Endodermal cell (in vitro differentiated cells): ENCODE data around the gene FBXL4. TPM values are rescaled to one million over a fixed set of nuclear protein-coding genes. Genes with fewer than 3 reads are reported as not detected.

Experiments used
- DNase-seq: peaks from one replicate; pipeline ENCODE4 v3.0.0-alpha.2; 2017
- H3K27ac ChIP-seq: 2 replicates; pipeline ENCODE4 v1.5.1; 2013; ENCODE audit warnings: mild to moderate bottlenecking, low read depth, low read length, moderate library complexity
- H3K27me3 ChIP-seq: 2 replicates; pipeline ENCODE4 v1.6.1; 2013; ENCODE audit warnings: mild to moderate bottlenecking, low read length, moderate library complexity; ENCODE audit not compliant: insufficient read depth, control insufficient read depth, poor library complexity, severe bottlenecking
- H3K36me3 ChIP-seq: 2 replicates; pipeline ENCODE4 v1.7.0; 2013; ENCODE audit warnings: mild to moderate bottlenecking, low read length, moderate library complexity; ENCODE audit not compliant: control insufficient read depth, insufficient read depth
- H3K4me1 ChIP-seq: one replicate; pipeline ENCODE4 v1.7.0; 2013; ENCODE audit warnings: low read length; ENCODE audit not compliant: control insufficient read depth, insufficient read depth
- H3K4me3 ChIP-seq: 2 replicates; pipeline ENCODE4 v1.5.1; 2013; ENCODE audit warnings: mild to moderate bottlenecking, low read length, moderate library complexity
- H3K9ac ChIP-seq: 2 replicates; pipeline ENCODE4 v1.6.1; 2013; ENCODE audit warnings: mild to moderate bottlenecking, low read length, moderate library complexity; ENCODE audit not compliant: poor library complexity, severe bottlenecking; ENCODE audit errors: extremely low read depth
- H3K9me3 ChIP-seq: 2 replicates; pipeline ENCODE4 v1.6.1; 2013; ENCODE audit warnings: mild to moderate bottlenecking, low read length, moderate library complexity; ENCODE audit not compliant: control insufficient read depth
- H3K27ac Mint-ChIP-seq: 2 replicates; pipeline ENCODE4 v1.8.0; 2020; ENCODE audit warnings: mixed read lengths
- H3K27me3 Mint-ChIP-seq: 2 replicates; pipeline ENCODE4 v1.8.0; 2021; ENCODE audit warnings: mild to moderate bottlenecking, mixed read lengths; ENCODE audit not compliant: insufficient read depth
- H3K36me3 Mint-ChIP-seq: 2 replicates; pipeline ENCODE4 v1.8.0; 2020; ENCODE audit warnings: low read depth, mixed read lengths
- H3K4me1 Mint-ChIP-seq: 2 replicates; pipeline ENCODE4 v1.8.0; 2020; ENCODE audit warnings: mixed read lengths
- H3K4me3 Mint-ChIP-seq: 2 replicates; pipeline ENCODE4 v1.8.0; 2020; ENCODE audit warnings: mild to moderate bottlenecking, moderate library complexity, mixed read lengths
- H3K9me3 Mint-ChIP-seq: 2 replicates; pipeline ENCODE4 v1.8.0; 2020; ENCODE audit warnings: mild to moderate bottlenecking, mixed read lengths
- WGBS, 2 experiments: methylation state at CpG; one replicate each; pipeline versions ENCODE4 v1.1.5 to v1.1.7; 2013; ENCODE audit warnings: missing lambda C conversion rate in 2 of 2, mixed read lengths in 1 of 2; ENCODE audit not compliant: insufficient coverage in 1 of 2, insufficient read length in 1 of 2; 5-methylcytosine and 5-hydroxymethylcytosine counted together
- total RNA-seq, 2 donors: library from RNA; stranded (reverse); fragmentation: NEBNext Ultra II Directional in 1 of 2; extraction: Animal tissue kit (Norgen Biotek cat#: 25700) in 1 of 2; gene quantifications; 2 replicates in 1 of 2; 3 replicates in 1 of 2; pipeline ENCODE4 v1.2.1, GENCODE V29; 2021
- TF ChIP-seq, protein P1 (sequence below): fragments of 200-600 bp; sonication (generic); conservative IDR thresholded peaks from 2 replicates; pipeline ENCODE4 v1.5.0; 2021; ENCODE audit warnings: antibody characterized with exemption, mild to moderate bottlenecking

The FBXL4 gene
- total RNA-seq, 2 donors from 2014 or later, result 14.1 to 17.4 TPM

DNA sequence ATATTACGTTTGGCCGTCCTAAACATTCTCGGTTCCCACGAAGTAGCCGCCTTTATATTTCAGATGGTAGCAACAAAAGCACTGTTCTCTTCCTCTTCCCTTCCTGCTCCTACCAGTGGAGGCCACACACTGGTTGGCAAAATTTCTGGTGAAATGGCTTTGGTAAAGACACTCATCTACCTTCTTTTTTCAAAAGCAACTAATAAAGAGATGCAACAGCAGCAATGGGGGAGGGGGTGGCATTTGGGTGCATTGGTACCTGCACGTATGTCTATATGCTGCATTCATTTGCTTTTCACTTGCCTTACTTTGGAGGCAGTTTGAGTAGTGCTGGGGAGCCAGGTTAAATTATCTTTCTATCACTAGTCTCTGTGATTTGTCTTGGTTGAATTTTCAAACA lies 107.4 kb downstream of the FBXL4 start:
- Mint-ChIP-seq H3K4me3 (no peak overlapping the region), H3K9me3 (no peaks in the 10 kb centered on the region), H3K27ac (no peak overlapping the region), H3K36me3 (no peaks in the 10 kb centered on the region), H3K27me3 (peaks cover 99% of the 10 kb centered on the region), H3K4me1 (peaks cover 23% of the 10 kb centered on the region)
- no peak overlapping the region for H3K27ac ChIP-seq
- no peak for DNase-seq
- H3K9me3 ChIP-seq, result no peaks in the 10 kb centered on the region
- WGBS, 2 experiments, result 47% methylated on average over 6 of the region's 6 CpGs; no CpG with 5 or more reads in 1 of the 2 experiments
- peaks cover 100% of the 10 kb centered on the region for H3K27me3 ChIP-seq
- H3K4me3 ChIP-seq, result no peak overlapping the region
- no peaks in the 10 kb centered on the region for H3K36me3 ChIP-seq
- TF ChIP-seq, protein P1, sequence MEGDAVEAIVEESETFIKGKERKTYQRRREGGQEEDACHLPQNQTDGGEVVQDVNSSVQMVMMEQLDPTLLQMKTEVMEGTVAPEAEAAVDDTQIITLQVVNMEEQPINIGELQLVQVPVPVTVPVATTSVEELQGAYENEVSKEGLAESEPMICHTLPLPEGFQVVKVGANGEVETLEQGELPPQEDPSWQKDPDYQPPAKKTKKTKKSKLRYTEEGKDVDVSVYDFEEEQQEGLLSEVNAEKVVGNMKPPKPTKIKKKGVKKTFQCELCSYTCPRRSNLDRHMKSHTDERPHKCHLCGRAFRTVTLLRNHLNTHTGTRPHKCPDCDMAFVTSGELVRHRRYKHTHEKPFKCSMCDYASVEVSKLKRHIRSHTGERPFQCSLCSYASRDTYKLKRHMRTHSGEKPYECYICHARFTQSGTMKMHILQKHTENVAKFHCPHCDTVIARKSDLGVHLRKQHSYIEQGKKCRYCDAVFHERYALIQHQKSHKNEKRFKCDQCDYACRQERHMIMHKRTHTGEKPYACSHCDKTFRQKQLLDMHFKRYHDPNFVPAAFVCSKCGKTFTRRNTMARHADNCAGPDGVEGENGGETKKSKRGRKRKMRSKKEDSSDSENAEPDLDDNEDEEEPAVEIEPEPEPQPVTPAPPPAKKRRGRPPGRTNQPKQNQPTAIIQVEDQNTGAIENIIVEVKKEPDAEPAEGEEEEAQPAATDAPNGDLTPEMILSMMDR, result no peak
- no peak overlapping the region for H3K9ac ChIP-seq
- peaks cover 4% of the 10 kb centered on the region for H3K4me1 ChIP-seq

DNA sequence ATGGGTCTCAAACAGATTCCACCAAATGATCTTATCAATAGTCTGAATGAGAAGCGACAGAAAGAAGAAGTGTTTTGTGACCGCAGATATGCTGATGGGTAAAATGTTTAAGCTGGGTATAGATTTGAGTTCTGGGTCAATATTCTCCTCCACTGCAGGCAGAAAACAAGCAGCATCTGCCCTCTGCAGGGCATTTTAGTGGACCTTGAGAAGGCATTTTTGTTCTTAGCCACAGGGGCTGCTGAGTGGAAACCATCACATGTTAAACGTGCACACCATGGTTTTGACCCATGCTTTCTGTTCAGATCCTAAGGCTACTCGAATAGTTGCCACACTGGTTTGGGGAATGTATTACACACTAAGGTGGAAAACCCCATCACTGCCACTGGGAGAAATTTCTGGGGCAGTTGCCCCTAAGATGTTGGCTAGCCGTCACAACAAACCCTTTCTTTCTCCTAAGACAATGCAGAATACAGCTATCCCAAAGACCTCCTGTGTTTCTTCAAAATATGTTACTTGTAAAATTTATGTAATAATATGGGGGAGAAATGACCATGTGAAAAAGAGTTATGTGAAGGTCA lies 107.9 kb downstream of the FBXL4 start:
- H3K36me3 Mint-ChIP-seq, result no peaks in the 10 kb centered on the region
- Histone ChIP-seq H3K36me3 (no peaks in the 10 kb centered on the region), H3K4me1 (peaks cover 4% of the 10 kb centered on the region), H3K4me3 (no peak overlapping the region), H3K27me3 (peaks cover 99% of the 10 kb centered on the region), H3K9ac (no peak overlapping the region), H3K27ac (no peak overlapping the region), H3K9me3 (no peaks in the 10 kb centered on the region)
- peak; percentile 66 for DNase-seq
- no peak overlapping the region for H3K27ac Mint-ChIP-seq
- H3K4me1 Mint-ChIP-seq, result peaks cover 23% of the 10 kb centered on the region
- WGBS, 2 experiments, result 0 to 21% methylated on average over 1 to 5 of the region's 5 CpGs
- no peak overlapping the region for H3K4me3 Mint-ChIP-seq
- TF ChIP-seq, protein P1, result peak; percentile 79
- no peaks in the 10 kb centered on the region for H3K9me3 Mint-ChIP-seq
- H3K27me3 Mint-ChIP-seq, result peaks cover 98% of the 10 kb centered on the region

DNA sequence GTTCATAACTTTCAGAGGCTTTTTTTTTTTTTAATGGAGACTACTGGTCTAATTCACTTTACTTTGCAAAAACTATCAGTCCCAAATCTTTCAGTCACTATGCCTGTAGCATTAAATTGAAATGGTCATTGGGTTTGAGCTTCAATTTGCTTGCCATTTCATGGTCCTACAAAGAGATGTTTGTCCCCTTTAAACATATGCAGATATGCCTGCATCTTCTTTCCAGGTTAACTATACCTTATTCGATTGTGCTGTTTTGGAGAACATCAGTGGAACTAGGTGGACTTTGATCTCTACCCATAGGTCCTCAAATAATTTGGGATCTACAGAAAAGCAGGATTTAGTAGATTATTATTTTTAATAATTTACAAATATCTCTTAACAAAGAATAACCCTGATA lies 108.8 kb downstream of the FBXL4 start:
- H3K4me3 Mint-ChIP-seq, result no peak overlapping the region
- Histone ChIP-seq H3K27ac (no peak overlapping the region), H3K36me3 (no peaks in the 10 kb centered on the region), H3K9me3 (no peaks in the 10 kb centered on the region), H3K9ac (no peak overlapping the region), H3K4me1 (peaks cover 4% of the 10 kb centered on the region), H3K27me3 (peaks cover 92% of the 10 kb centered on the region), H3K4me3 (no peak overlapping the region)
- WGBS, 2 experiments, result 38% methylated on average over 1 of the region's 1 CpG; no CpG with 5 or more reads in 1 of the 2 experiments
- peaks cover 17% of the 10 kb centered on the region for H3K4me1 Mint-ChIP-seq
- no peaks in the 10 kb centered on the region for H3K36me3 Mint-ChIP-seq
- no peaks in the 10 kb centered on the region for H3K9me3 Mint-ChIP-seq
- H3K27me3 Mint-ChIP-seq, result peaks cover 97% of the 10 kb centered on the region
- H3K27ac Mint-ChIP-seq, result no peak overlapping the region
- no peak for DNase-seq
- TF ChIP-seq, protein P1, result no peak
